Measurements from ENCODE around the gene MRFAP1L1.

- TF ChIP-seq CTCF (IDR thresholded peaks at IDR 0.05) (no peak), POLR2A (IDR thresholded peaks at IDR 0.05) (no peak)
These were observed 21.5 kb downstream of the MRFAP1L1 start for GRCh38 chr4:6687947-6688878.
